Stimulated activated CD4-positive, alpha-beta T cell treated with anti-CD3 and anti-CD28 coated beads, Interleukin-12 subunit alpha, Interleukin-12 subunit beta, amount 100 ng/mL, for 24 hours (primary cell): ENCODE data around the gene CAPZB.
"Not testable (repeated sequence)": the region's sequence is repeated elsewhere in the genome, so short reads cannot be mapped to it uniquely, and the experiment has no call there.

Experiments used
- DNase-seq, 2 experiments: peaks; one replicate each; pipeline ENCODE4 v3.0.0-alpha.2; 2020; ENCODE audit warnings: low read depth in 2 of 2

The CAPZB gene

DNA sequence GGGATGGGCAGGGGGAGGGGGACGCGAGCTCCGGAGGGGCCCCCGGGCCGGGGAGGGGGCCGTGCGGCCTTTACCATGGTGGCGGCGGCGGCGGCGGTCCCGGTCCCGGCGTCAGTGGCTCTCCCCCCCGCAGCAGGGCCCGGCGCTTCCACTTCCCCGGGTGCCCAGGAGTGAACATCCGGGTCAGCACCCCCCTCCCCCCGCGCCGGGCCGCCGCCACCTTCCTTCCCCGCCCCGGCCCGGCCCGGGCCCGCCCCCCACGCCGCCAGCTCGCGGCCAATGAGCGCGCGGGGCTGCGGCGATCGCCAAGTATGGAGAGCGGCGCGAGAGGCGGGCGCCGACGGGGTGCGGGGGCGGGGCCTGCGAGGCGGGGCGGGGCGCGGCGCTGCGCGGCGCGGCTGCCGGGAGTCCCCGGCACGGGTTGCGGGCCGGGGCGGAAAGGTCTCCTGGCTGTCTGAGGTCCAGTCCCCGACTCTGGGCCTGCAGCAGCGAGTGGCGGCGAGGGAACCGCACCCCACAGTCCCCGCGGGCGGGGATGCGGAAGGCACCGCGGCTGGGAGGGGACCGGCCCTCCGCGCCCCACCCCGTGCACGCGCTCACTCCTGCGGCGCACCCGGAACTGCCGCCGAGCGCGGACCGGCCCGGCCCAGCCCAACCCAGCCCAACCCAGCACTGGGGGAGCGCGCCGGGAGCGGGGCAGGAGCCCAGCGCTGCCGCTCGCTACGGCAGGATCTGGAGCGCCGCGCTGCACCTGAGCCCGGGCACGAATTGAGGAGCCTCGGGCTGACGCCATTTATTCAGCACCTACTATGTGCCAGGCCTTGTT lies at the start of gene CAPZB:
Gene CAPZB (minus strand): TSS at position 178 of the 826 bp plus-strand sequence. CDS start 101 bp downstream, at position 77.
- peak; percentile 90 to 92 for DNase-seq

DNA sequence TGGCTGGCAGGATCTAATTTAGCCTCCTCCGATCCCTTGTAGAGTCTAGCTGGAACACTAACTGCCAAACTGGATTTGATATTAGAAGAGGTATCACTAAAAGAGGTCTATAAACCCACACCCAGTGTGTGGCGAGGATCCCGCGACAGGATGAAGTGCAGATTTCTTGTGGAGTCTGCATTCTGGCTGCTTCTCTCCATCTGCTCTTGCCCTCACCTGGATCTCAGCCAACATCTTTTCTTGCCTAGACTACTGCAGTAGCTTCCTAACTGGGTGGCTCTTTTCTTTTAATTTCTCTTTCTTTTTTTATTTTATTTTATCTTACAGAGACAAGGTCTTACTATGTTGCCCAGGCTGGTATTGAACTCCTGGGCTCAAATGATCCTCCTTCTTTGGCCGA lies 48.9 kb upstream of the CAPZB start:
- DNase-seq = no peak

- DNase-seq = no peak
Measured at GRCh38 chr1:19533626-19534025, 48.3 kb upstream of the CAPZB start.

- DNase-seq = no peak
Measured at GRCh38 chr1:19532519-19532918, 47.2 kb upstream of the CAPZB start.

DNA sequence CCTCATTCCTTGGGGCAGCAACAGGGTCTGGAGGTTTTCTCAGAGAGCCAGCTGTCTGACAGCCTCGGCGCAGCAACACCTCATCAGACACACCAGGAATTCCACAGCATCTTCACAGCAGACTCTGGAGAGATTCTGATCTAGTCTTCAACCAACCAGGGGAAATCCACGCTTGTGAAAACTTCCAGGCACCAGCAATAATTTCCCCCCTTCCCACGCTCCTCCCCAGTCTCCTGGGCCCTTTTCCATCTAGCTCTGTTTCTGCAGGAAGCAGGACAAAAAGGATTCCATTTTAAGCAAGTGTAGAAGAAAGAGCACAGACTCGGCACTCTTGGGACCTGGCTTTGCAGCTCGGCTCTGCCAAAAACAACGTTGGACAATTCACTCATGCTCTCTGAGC lies 44.3 kb upstream of the CAPZB start:
- DNase-seq = no peak

DNA sequence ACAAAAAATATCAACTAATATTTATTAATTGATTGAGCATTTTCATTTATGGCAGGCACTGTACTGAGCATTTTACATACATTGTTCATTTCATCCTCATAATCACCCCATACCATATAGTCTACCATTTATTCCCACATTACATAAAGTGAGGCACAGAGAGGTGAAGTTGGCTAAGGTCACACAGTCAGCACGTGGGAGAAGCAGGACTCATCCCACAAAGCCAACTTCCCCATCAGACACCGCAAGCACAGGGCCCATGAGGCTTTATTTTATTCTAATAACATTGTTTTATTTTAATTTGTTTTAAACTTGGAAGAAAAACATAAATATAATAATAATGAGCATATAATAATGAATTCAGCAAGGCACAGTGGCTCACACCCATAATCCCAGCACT lies 43.1 kb upstream of the CAPZB start:
- no peak for DNase-seq

GRCh38 chr1:19525607-19526545 lies 40.5 kb upstream of the CAPZB start:
- no peak for DNase-seq

DNA sequence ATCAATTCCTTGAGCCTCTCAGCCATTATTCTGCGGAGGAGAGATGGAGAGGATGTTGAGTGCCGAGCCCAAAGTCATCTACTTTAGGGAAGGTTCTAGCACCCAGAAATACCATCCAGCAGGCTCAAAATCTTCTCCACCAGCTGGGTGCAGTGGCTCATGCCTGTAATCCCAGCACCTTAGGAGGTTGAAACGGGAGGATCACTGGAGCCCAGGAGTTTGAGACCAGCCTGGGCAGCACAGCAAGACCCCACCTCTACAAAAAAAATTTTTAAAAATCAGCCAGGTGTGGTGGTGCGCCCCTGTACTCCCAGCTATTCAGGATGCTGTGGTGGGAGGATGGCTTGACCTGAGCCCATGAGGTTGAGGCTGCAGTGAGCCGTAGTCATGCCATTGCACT lies 39.5 kb upstream of the CAPZB start:
- no peak for DNase-seq

DNA sequence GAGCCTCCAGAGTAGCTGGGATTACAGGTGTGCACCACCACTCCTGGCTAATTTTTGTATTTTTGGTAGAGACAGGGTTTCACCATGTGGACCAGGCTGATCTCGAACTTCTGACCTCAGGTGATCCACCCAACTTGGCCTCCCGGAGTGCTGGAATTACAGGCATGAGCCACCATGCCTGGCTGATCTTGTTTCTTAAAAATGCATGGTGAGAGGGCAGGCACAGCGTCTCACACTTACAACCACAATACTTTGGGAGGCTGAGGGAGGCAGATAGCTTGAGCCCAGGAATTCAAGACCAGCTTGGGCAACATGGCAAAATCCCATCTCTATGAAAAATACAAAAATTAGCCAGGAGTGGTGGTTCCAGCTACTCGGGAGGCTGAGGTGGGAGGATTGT lies 37.2 kb upstream of the CAPZB start:
- not testable (repeated sequence) for DNase-seq

DNA sequence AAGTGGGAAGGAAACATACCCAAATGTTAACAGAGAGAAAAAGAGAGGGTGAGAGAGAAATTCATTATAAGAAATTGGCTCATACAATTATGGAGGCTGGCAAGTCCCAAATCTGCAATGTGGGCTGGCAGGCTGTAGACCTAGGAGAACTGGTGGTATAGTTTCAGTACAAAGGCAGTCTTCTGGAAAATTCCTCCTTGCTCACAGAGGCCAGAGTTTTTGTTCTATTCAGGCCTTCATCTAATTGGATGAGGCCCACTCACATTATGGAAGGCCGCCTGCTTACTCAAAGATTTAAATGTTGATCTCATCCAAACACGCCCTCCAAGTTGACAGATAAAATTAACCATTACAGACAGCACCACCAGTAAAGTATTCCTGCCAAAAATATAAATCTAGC lies 36.1 kb upstream of the CAPZB start:
- no peak for DNase-seq

DNA sequence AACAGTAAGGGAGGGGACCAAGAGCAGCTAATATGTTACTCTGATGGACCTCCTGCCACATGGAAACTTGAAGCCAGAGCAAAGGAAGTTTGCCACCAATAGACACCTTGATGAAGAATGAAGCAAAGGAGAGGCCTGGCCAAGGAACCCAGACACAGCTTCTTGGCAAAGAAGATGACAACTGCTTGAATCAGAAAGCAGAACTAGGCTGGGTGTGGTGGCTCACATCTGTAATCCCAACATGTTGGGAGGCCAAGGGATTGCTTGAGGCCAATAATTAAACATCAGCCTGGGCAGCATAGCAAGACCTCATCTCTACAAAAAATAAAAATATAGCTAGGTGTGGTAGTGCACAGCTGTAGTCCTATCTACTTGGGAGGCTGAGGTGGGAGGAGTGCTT lies 31.7 kb upstream of the CAPZB start:
- DNase-seq = no peak

GRCh38 chr1:19515201-19515600 lies 29.9 kb upstream of the CAPZB start:
- no peak for DNase-seq

DNA sequence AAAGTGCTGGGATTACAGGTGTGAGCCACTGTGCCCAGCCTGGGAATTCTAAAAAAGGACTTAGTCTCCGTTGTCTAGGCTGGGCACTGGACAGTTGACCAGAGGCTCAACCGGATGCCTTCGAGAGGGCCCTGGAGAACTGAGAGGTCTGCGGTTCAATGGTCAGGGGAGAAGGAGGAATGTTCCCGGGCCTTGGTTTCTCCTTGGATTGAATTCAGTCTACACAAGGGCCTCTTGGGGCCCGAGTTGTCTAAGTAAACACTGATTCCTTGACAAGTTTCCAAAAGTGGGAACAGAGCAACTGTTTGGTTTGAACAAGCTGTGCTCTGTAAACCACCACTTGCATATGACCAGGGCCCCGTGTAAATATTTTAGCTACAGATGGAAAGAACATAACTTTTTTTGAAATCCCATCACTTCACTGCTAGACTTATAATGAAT lies 29.1 kb upstream of the CAPZB start:
- no peak for DNase-seq

DNA sequence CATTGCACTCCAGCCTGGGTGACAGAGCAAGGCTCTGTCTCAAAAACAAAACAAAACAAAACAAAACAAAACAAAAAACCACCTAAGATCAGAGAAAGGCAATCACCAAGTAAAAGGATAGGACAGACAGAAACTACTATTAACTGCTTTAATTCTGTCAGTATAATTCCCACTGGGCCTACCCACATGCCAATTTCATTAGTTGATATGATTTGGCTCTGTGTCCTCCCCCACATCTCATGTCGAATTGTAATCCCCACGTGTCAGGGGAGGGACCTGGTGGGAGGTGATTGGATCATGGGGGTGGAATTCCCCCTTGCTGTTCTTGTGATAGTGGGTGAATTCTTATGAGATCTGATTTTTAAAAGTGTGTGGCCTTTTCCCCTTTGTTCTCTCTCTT lies 27.2 kb upstream of the CAPZB start:
- no peak for DNase-seq

DNA sequence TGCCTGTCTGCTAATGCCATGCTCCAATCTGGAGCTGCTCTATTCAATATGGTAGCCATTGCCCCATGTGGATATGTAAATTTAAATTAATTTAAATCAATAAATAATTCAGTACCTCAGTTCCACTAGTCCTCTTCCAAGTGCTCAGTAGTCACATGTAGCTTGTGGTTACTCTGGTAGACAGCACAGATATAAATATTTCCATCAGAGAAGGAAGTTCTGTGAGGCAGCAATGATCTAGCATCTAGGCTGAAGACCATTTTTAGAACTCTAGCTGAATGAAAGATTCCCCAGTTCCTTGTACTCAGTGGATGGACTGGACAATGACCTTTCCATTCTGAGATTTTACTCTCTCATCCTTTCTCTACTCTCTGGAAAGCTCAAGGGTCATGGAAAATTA lies 25.8 kb upstream of the CAPZB start:
- DNase-seq = no peak

GRCh38 chr1:19509647-19510046 lies 24.3 kb upstream of the CAPZB start:
- DNase-seq = not testable (repeated sequence)

- no peak for DNase-seq
Measured at GRCh38 chr1:19507516-19507915, 22.2 kb upstream of the CAPZB start.

DNA sequence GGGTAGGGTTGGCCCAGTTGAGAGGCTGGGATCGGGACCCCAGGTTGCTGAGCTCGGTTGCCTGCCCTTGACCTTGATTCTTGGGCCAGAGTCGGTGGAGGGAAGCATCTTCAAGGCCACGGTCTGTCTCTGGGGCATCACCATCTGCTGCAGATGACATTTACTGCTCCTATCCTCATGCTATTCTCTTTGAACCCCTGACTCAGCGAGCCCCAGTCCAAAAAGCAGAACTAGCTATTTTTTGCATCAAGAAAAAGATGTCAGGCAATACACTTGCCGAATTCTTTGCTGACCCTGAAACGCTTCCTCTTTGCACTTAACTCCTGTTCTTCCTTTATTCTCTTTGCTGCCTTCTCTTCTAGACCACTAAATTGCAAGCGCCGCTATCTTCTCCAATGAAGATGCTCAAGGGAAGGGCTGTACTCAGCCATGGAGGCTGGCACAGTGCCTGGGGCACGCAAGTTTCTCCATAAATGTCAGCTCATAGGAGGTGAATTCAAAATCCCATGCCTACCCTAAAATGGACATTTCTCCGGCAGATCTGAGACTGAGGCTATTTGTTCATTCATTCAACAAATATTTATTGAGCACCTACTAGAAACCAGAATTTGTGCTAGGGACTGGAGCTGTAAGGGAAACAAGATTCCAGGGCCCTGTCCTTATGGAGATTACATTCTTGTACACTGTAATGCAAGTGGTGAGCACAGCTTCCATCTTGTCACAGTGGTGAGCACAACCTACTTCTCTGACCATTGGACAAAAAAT lies 20.5 kb upstream of the CAPZB start:
- no peak for DNase-seq

DNA sequence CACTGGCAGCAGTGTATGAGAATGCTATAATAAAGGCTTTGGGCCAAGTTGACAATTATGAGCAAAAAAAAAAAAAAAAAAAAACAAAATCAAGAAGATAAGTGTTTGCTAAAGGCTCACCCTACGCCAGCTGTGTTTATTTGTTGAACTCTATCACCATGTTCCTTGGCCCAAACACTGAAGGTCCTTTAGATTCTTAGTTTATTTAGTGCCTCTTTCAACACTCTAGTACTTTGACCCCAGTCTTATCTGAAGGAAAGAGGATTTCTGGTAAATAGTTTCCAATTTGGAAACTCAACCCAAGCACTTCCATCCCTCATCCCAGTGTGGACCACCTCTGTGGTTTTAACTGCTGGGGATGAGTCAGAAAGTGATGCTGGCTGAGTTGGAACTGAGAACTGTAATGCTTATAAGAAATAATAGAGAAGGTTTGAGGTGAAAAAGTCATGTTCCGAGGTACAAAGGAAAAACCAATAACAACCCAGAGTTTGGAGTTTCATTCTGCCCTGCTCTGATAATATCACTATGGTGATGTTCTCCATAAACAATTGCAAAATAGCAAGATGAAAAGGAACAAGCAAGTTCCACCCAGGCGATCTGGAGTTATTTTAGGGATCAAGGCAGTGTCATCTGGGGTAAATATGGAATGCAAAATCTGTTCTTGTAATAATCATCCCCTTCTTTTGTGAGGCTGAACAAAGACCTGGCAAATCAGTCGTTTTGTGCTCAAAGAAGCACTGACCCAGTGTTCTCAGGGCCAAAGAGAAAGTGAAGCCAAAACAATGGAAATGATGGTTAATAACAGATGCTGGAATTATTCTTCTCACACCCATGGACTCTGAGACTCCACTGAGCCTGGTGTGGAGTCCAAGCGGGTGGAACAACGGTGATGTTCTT lies 19.7 kb upstream of the CAPZB start:
- DNase-seq = no peak

DNA sequence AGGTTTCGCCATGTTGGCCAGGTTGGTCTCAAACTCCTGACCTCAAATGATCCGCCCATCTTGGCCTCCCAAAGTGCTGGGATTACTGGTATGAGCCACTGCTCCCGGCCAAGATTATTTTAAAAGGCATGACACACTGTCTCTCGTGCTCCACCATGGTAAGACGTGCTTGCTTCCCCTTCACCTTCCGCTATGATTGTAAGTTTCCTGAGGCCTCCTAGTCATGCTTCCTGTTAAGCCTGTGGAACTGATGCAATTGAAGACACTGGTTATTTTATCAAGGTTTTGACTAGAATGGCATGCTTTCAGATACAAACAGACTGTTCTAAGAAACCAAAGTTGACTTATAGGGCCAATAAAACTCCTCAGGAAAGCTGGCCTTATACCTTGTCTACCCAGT lies 16.9 kb upstream of the CAPZB start:
- not testable (repeated sequence) for DNase-seq

DNA sequence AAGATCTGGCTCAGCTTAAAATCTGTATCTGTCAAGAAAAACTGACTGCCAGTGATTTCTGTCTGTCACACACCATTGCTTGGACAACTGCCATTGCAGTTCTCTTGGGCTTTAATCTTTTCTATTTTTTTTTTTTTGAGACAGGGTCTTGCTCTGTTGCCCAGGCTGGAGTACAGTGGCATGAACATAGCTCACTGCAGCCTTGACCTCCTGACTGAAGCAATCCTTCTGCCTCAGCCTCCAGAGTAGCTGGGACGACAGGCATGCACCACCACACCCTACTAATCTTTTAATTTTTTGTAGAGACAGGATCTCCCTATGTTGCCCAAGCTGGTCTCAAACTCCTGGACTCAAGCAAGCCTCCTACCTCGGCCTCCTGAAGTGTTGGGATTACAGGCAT lies 14.5 kb upstream of the CAPZB start:
- not testable (repeated sequence) for DNase-seq
